Gastrocnemius medialis (tissue), 4 donors: ENCODE results near the gene VMAC. TPM values are rescaled to one million over a fixed set of nuclear protein-coding genes. Genes with fewer than 3 reads are reported as not detected.

ENCODE experiments used
- ATAC-seq, 2 donors: fragments of 150-250 bp; one replicate each; pipeline ENCODE4 v1.9.1; 2016
- DNase-seq, 2 donors: peaks; one replicate each; pipeline ENCODE4 v3.0.0-alpha.2; 2019
- H3K27ac ChIP-seq, 4 donors: fragments of 200-600 bp; sonication (generic); 1 replicate in 1 of 4; 2 replicates in 3 of 4; pipeline ENCODE4 v1.5.1; 2016 to 2018; ENCODE audit warnings: mild to moderate bottlenecking in 2 of 4, moderate library complexity in 1 of 4
- H3K27me3 ChIP-seq, 3 donors: fragments of 200-600 bp; sonication (generic) in 2 of 3; 1 replicate in 1 of 3; 2 replicates in 2 of 3; pipeline versions ENCODE4 v1.5.1 to v1.6.0; 2016 to 2019; ENCODE audit warnings: mild to moderate bottlenecking in 1 of 3, moderate library complexity in 1 of 3
- H3K36me3 ChIP-seq, 2 donors: fragments of 200-600 bp; sonication (generic) in 1 of 2; one replicate each; pipeline ENCODE4 v1.5.1; 2017 to 2018
- H3K4me1 ChIP-seq, 2 donors: fragments of 200-600 bp; sonication (generic) in 1 of 2; one replicate each; pipeline ENCODE4 v1.5.1; 2016 to 2017; ENCODE audit warnings: mild to moderate bottlenecking in 2 of 2
- H3K4me3 ChIP-seq, 4 donors: fragments of 200-600 bp; sonication (generic) in 3 of 4; 1 replicate in 1 of 4; 2 replicates in 3 of 4; pipeline ENCODE4 v1.5.1; 2016 to 2019; ENCODE audit warnings: mild to moderate bottlenecking in 2 of 4
- H3K9me3 ChIP-seq, 3 donors: fragments of 200-600 bp; sonication (generic) in 2 of 3; 1 replicate in 1 of 3; 2 replicates in 2 of 3; pipeline ENCODE4 v1.5.1; 2016 to 2019
- CTCF ChIP-seq, 5 experiments: fragments of 450-650 bp in 3 of 5; fragments of 200-600 bp in 2 of 5; sonication (generic) in 2 of 5; IDR thresholded peaks in 4 of 5; conservative IDR thresholded peaks in 1 of 5; 1 replicate in 4 of 5; 2 replicates in 1 of 5; pipeline ENCODE4 v1.5.1; 2016 to 2019; ENCODE audit warnings: antibody characterized with exemption in 5 of 5, mild to moderate bottlenecking in 3 of 5, moderate library complexity in 3 of 5
- POLR2A ChIP-seq, 2 donors: fragments of 450-650 bp; IDR thresholded peaks; one replicate each; pipeline ENCODE4 v1.6.1; 2017; ENCODE audit warnings: antibody characterized with exemption in 2 of 2, mild to moderate bottlenecking in 2 of 2, moderate library complexity in 2 of 2
- in situ Hi-C, 4 donors: fragments of 200-750 bp; cut with MboI; loops; one replicate each; pipeline versions ENCODE4 v1.15.0 to v1.8.0; 2017; ENCODE audit warnings: low sequenced_read_pairs in 4 of 4
- intact Hi-C: fragments of 100-400 bp; cut with DNase I; formaldehyde crosslinking; loops from one replicate; pipeline ENCODE4 v1.15.1; 2023; ENCODE audit warnings: low total_unique reads
- total RNA-seq, 4 donors: library from RNA; depleted of rRNA; stranded (reverse); fragments of >200 nt; gene quantifications; one replicate each; pipeline versions ENCODE4 v1.1.0 to v1.2.3, GENCODE V29; 2016

VMAC gene
- total RNA-seq, 4 donors from 2014 or later: 0.46 to 3.0 (median 2.1) TPM

DNA sequence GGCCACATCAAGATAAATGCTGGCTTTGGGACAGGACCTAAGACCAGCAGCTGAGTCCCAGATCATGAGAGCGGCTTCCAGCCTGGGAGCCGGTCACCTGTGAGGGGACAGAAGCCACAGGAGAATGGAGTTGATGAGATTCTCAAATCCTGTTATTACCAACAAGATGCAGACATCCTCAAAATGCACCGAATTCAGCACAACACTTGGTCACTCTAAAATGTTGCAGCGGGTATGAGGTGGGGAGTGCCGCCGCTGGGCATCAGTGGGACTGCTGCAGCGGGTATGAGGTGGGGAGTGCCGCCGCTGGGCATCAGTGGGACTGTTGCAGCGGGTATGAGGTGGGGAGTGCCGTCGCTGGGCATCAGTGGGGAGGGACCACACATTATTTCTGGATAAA is 52.1 kb downstream of the VMAC start:
- H3K9me3 ChIP-seq: no peaks in the 10 kb centered on the region
- no peaks in the 10 kb centered on the region for H3K27me3 ChIP-seq
- H3K36me3 ChIP-seq: no peaks in the 10 kb centered on the region
- H3K27ac ChIP-seq: no peak overlapping the region
- peaks cover 71 to 85% of the 10 kb centered on the region in 2 donors for H3K4me1 ChIP-seq
- TF ChIP-seq CTCF (IDR thresholded peaks at IDR 0.05 in 4 of 5, conservative IDR thresholded peaks at IDR 0.05 in 1 of 5) (no peak), POLR2A (IDR thresholded peaks at IDR 0.05) (no peak)
- in situ Hi-C loops: no loop called here
- intact Hi-C loops: no loop called here
- no peak for DNase-seq
- H3K4me3 ChIP-seq: no peak overlapping the region
- ATAC-seq: no peak

DNA sequence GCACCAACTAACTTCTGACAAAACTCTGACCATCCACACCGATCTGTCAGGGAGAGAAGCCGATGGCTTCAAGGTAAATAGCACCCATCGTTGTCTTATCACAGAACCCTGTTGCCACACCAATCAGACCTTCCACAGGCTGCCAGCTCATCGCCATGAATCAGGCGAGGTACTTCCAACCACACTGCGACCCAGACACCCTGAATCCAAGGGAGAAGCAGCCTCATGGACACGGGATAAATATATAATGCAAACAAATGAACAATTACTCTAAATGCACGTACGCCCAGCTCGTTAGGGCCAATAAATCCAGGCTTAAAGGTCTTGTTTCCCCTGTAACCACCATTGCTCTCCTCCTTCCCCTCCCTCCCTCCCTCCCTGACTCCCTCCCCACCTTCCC is 52.5 kb downstream of the VMAC start:
- Histone ChIP-seq H3K27ac (no peak overlapping the region), H3K36me3 (no peaks in the 10 kb centered on the region), H3K9me3 (no peaks in the 10 kb centered on the region), H3K27me3 (no peaks in the 10 kb centered on the region), H3K4me1 (peaks cover 72 to 85% of the 10 kb centered on the region in 2 donors), H3K4me3 (no peak overlapping the region)
- in situ Hi-C loops (no loop called here), intact Hi-C loops (no loop called here)
- no peak for ATAC-seq
- no peak for TF ChIP-seq POLR2A (IDR thresholded peaks at IDR 0.05)
- TF ChIP-seq CTCF (IDR thresholded peaks at IDR 0.05 in 4 of 5, conservative IDR thresholded peaks at IDR 0.05 in 1 of 5): no peak
- DNase-seq: no peak

DNA sequence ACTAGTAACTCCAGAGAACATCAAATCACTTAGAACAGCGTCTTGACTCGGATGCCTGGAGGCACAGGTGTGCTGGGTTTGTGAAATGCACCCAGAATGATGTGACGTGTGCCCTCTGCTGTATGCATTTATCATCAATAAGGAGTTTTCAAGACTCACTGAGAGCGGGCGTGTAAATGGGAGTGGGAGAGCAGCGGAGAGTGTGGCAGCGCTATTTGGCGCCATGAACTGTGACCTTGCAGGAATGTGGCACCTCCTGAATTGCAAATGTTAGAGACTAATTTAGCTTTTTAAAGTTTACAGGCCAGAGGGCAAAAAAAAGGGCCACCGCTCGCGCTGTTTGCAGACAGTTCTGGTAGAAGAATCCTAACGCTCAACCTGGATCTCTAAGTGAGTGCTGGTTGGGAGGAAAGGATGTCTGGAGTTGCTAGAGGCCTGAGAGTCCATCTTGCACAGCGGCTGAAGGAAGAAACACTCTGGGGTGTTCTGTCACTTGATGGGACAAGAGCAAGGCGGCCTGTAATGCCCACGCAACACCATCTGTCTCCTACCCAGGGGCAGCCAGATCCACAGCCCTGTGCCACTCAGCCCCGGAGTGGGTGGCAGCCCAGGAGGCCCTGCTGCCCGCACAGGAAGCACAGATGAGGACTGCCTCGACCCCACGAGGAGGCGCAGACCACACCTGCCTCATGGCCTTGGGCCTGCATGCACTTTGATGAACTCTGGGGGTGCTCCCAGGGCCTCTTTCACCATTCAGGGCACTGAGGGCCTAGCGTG is 53.6 kb downstream of the VMAC start:
- H3K4me3 ChIP-seq: no peak overlapping the region
- no peak overlapping the region for H3K27ac ChIP-seq
- intact Hi-C loops: no loop called here
- in situ Hi-C loops: no loop called here
- TF ChIP-seq CTCF (IDR thresholded peaks at IDR 0.05 in 4 of 5, conservative IDR thresholded peaks at IDR 0.05 in 1 of 5) (no peak), POLR2A (IDR thresholded peaks at IDR 0.05) (no peak)
- no peaks in the 10 kb centered on the region for H3K36me3 ChIP-seq
- no peak for ATAC-seq
- peaks cover 72 to 81% of the 10 kb centered on the region in 2 donors for H3K4me1 ChIP-seq
- H3K9me3 ChIP-seq: no peaks in the 10 kb centered on the region
- no peaks in the 10 kb centered on the region for H3K27me3 ChIP-seq
- DNase-seq: no peak

DNA sequence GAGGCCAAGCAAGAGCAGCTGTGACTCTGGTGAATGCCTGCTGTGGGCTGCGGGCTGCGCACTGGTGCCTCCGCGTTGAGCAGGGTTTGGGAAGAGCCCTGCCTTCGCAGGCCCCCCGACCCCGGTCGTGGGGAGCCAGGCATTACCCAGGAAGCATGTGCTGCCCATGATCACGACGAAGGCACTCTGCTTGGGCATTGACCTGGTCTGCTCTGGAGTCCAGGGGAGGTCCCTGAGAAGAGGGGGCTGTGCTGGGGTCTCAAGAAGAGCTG is 54.1 kb downstream of the VMAC start:
- H3K4me1 ChIP-seq: peaks cover 66 to 76% of the 10 kb centered on the region in 2 donors
- H3K27me3 ChIP-seq: no peaks in the 10 kb centered on the region
- in situ Hi-C loops (no loop called here), intact Hi-C loops (no loop called here)
- no peak overlapping the region for H3K27ac ChIP-seq
- no peak for TF ChIP-seq POLR2A (IDR thresholded peaks at IDR 0.05)
- no peak for TF ChIP-seq CTCF (IDR thresholded peaks at IDR 0.05 in 4 of 5, conservative IDR thresholded peaks at IDR 0.05 in 1 of 5)
- H3K36me3 ChIP-seq: no peaks in the 10 kb centered on the region
- H3K9me3 ChIP-seq: no peaks in the 10 kb centered on the region
- DNase-seq (no peak), ATAC-seq (no peak)
- no peak overlapping the region for H3K4me3 ChIP-seq
